ENCODE measurements around the gene CRKL. TPM values are rescaled to one million over a fixed set of nuclear protein-coding genes. Genes with fewer than 3 reads are reported as not detected.

The CRKL gene
- total RNA-seq, 1 experiment from 2014 or later, result 87.7 TPM

- Histone ChIP-seq H3K9ac (ENCODE audit: low read length) (no peak overlapping the region), H3K27ac (ENCODE audit: low read depth, low read length) (no peak overlapping the region), H4K20me1 (ENCODE audit: insufficient read depth) (no peaks in the 10 kb centered on the region), H3K27me3 (ENCODE audit: insufficient read depth, low read length) (no peaks in the 10 kb centered on the region), H3K4me2 (ENCODE audit: low read length) (no peak overlapping the region; the same call in 1 of the 2 replicates), H3K4me1 (ENCODE audit: control insufficient read depth in 1 of 2, insufficient read depth in 2 of 2, low read length in 2 of 2) (peaks cover 0 to 7% of the 10 kb centered on the region in 2 experiments; a peak in 1 of 4 replicates), H2AFZ (ENCODE audit: low read depth, low read length, poor library complexity, severe bottlenecking) (no peak overlapping the region), H3K79me2 (ENCODE audit: insufficient read depth, low read length) (no peaks in the 10 kb centered on the region), H3K9me2 (ENCODE audit: insufficient read depth) (no peaks in the 10 kb centered on the region), H3K9me3 (ENCODE audit: control insufficient read depth in 1 of 2, insufficient read depth in 1 of 2, low read depth in 1 of 2, low read length in 2 of 2) (no peaks in the 10 kb centered on the region), H3K4me3 (replicated peaks in 1 of 2; ENCODE audit: low read depth in 1 of 2, low read length in 2 of 2) (no peak overlapping the region), H3K36me3 (ENCODE audit: control insufficient read depth in 1 of 2, insufficient read depth in 2 of 2, low read length in 2 of 2) (no peaks in the 10 kb centered on the region)
- POLR2A ChIA-PET, result no interaction called here
- TF ChIP-seq REST (IDR thresholded peaks at IDR 0.05; ENCODE audit: low read depth) (no peak), ZNF274 (IDR thresholded peaks at IDR 0.05; ENCODE audit: low read depth, low read length) (no peak), POLR2A (IDR thresholded peaks at IDR 0.05; ENCODE audit: borderline replicate concordance, extremely low read depth, insufficient read depth, insufficient read length) (no peak), ATF3 (IDR thresholded peaks at IDR 0.05) (peak; percentile 70; the same call in 1 of the 2 replicates), YY1 (IDR thresholded peaks at IDR 0.05; ENCODE audit: extremely low read depth, insufficient replicate concordance, low read depth, low read length) (no peak), SP1 (IDR thresholded peaks at IDR 0.05; ENCODE audit: low read depth) (peak; percentile 44; the same call in 1 of the 2 replicates), SRF (IDR thresholded peaks at IDR 0.05; ENCODE audit: low read depth) (no peak), FOSL1 (IDR thresholded peaks at IDR 0.05; ENCODE audit: low read depth) (peak; percentile 50), CEBPB (IDR thresholded peaks at IDR 0.05; ENCODE audit: low read depth) (peak; percentile 98), EZH2phosphoT487 (IDR thresholded peaks at IDR 0.05; ENCODE audit: borderline replicate concordance) (no peak), EGR1 (IDR thresholded peaks at IDR 0.05; ENCODE audit: low read depth) (0 out of 2 replicates have a peak, but pooled peaks have one; percentile 36), ELF1 (IDR thresholded peaks at IDR 0.05; ENCODE audit: borderline replicate concordance, low read depth) (no peak)
- TF ChIP-seq, protein P1, sequence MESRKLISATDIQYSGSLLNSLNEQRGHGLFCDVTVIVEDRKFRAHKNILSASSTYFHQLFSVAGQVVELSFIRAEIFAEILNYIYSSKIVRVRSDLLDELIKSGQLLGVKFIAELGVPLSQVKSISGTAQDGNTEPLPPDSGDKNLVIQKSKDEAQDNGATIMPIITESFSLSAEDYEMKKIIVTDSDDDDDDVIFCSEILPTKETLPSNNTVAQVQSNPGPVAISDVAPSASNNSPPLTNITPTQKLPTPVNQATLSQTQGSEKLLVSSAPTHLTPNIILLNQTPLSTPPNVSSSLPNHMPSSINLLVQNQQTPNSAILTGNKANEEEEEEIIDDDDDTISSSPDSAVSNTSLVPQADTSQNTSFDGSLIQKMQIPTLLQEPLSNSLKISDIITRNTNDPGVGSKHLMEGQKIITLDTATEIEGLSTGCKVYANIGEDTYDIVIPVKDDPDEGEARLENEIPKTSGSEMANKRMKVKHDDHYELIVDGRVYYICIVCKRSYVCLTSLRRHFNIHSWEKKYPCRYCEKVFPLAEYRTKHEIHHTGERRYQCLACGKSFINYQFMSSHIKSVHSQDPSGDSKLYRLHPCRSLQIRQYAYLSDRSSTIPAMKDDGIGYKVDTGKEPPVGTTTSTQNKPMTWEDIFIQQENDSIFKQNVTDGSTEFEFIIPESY (IDR thresholded peaks at IDR 0.05; ENCODE audit: extremely low read depth, insufficient replicate concordance, low read length), result no peak
- no peak for ATAC-seq
- DNase-seq (ENCODE audit: low read depth, low spot score), result peak; percentile 22
- BruUV-seq (replicated peaks), result no TSS peak
- intact Hi-C loops (cut with micrococcal nuclease), result no loop called here
- CTCF ChIA-PET, result interaction anchor here (1.3 kb wide), 1 partner anchor 18 kb away, joined by 4 read pairs; no protein-coding TSS in a partner anchor
- RAD21 ChIA-PET (ENCODE audit: low non-redundant PET in 1 of 2, low total read pairs in 2 of 2, uncharacterized antibody in 2 of 2, unreplicated experiment in 2 of 2), result no interaction called here
Measured at GRCh38 chr22:20904008-20904979, 12.9 kb upstream of the CRKL start.

Data from HCT116 (cell line).